PFSK-1 (cell line): ENCODE results near the gene STRN.

Experiments used
- FOXP2 ChIP-seq: optimal IDR thresholded peaks from 2 replicates; pipeline ENCODE3; 2011; ENCODE audit warnings: borderline replicate concordance, control low read depth, inconsistent platforms; ENCODE audit not compliant: insufficient read depth; ENCODE audit errors: extremely low read length, extremely low read depth
- POLR2AphosphoS5 ChIP-seq: IDR thresholded peaks from 2 replicates; pipeline ENCODE4 v1.6.1; 2012; ENCODE audit warnings: low read depth, mild to moderate bottlenecking, control low read depth, low read length, moderate library complexity
- REST ChIP-seq, 2 experiments: IDR thresholded peaks; 2 replicates each; pipeline versions ENCODE4 v1.6.1 to v1.8.0; 2011 to 2012; ENCODE audit warnings: low read depth in 2 of 2, low read length in 2 of 2, control low read depth in 1 of 2, inconsistent platforms in 1 of 2, mild to moderate bottlenecking in 1 of 2, moderate library complexity in 1 of 2; ENCODE audit not compliant: insufficient read depth in 1 of 2
- SIN3A ChIP-seq: IDR thresholded peaks from 2 replicates; pipeline ENCODE4 v1.6.1; 2012; ENCODE audit warnings: mild to moderate bottlenecking, low read length, moderate library complexity, borderline replicate concordance; ENCODE audit not compliant: insufficient read depth
- TAF1 ChIP-seq: IDR thresholded peaks from 2 replicates; pipeline ENCODE4 v1.6.1; 2012; ENCODE audit warnings: low read length, control low read depth, borderline replicate concordance; ENCODE audit not compliant: insufficient read depth

The STRN gene

GRCh38 chr2:36971990-36972389 lies 5.7 kb upstream of the STRN start:
- TF ChIP-seq REST (IDR thresholded peaks at IDR 0.05; ENCODE audit: insufficient read depth in 1 of 2, low read depth in 2 of 2, low read length in 2 of 2) (no peak), POLR2AphosphoS5 (no peak), TAF1 (no peak), SIN3A (no peak), FOXP2 (no peak)

GRCh38 chr2:36967236-36967876 lies 1.0 kb upstream of the STRN start:
- no peak for TF ChIP-seq SIN3A
- no peak for TF ChIP-seq REST (IDR thresholded peaks at IDR 0.05; ENCODE audit: insufficient read depth in 1 of 2, low read depth in 2 of 2, low read length in 2 of 2)
- TF ChIP-seq POLR2AphosphoS5 = 0 out of 2 replicates have a peak, but pooled peaks have one; percentile 17
- no peak for TF ChIP-seq FOXP2

- TF ChIP-seq TAF1 = no peak
- 0 out of 2 replicates have a peak, but pooled peaks have one; percentile 3 for TF ChIP-seq SIN3A
Measured at GRCh38 chr2:36965751-36966369, 476 bp downstream of the STRN start.

- no peak for TF ChIP-seq POLR2AphosphoS5
- TF ChIP-seq TAF1 = no peak
- TF ChIP-seq SIN3A = no peak
- no peak for TF ChIP-seq FOXP2
- TF ChIP-seq REST (IDR thresholded peaks at IDR 0.05; ENCODE audit: insufficient read depth in 1 of 2, low read depth in 2 of 2, low read length in 2 of 2) = no peak
Measured at GRCh38 chr2:36965206-36965605, 1.1 kb downstream of the STRN start.

GRCh38 chr2:36964496-36965058 lies 1.8 kb downstream of the STRN start:
- TF ChIP-seq FOXP2 (no peak), POLR2AphosphoS5 (no peak), TAF1 (no peak), REST (IDR thresholded peaks at IDR 0.05; ENCODE audit: insufficient read depth in 1 of 2, low read depth in 2 of 2, low read length in 2 of 2) (no peak), SIN3A (no peak)
